Endothelial cell of umbilical vein (primary cell): ENCODE data around the gene RUNX2. TPM values are rescaled to one million over a fixed set of nuclear protein-coding genes. Genes with fewer than 3 reads are reported as not detected.

Experiments used
- BruUV-seq: library from RNA; stranded (reverse); fragments of 400-500 nt; replicated peaks from 2 replicates; lab custom pipeline; 2021; lab: Mats Ljungman, UMichigan
- CTCF ChIA-PET: fragments of 300-600, 350-600 bp; sonication (Branson Sonifier 250); formaldehyde crosslinking; loops from one replicate; lab custom pipeline; 2021; ENCODE audit warnings: antibody characterized with exemption, inconsistent platforms; lab: Charles Lee
- POLR2A ChIA-PET: fragments of 300-600, 350-600 bp; sonication (Branson Sonifier 250); formaldehyde crosslinking; loops from one replicate; lab custom pipeline; 2021; ENCODE audit warnings: antibody characterized with exemption, inconsistent platforms; lab: Charles Lee
- DNase-seq: peaks from one replicate; pipeline ENCODE4 v3.0.0-alpha.2; 2011; ENCODE audit warnings: low read depth, low spot score
- FAIRE-seq: peaks from 2 replicates; lab custom pipeline; 2011; peaks lifted over from hg19 to GRCh38; lab: Jason Lieb, UNC
- H2AFZ ChIP-seq: 2 replicates; pipeline ENCODE4 v1.6.0; 2012; ENCODE audit warnings: low read depth, low read length, control low read depth, inconsistent platforms
- H3K27ac ChIP-seq: 2 replicates; pipeline ENCODE4 v1.5.1; 2011; ENCODE audit warnings: low read depth, mild to moderate bottlenecking, control low read depth, low read length, moderate library complexity; ENCODE audit not compliant: insufficient read depth
- H3K27me3 ChIP-seq, 2 experiments: 2 replicates each; pipeline versions ENCODE4 v1.6.0 to v1.6.1; 2011; ENCODE audit warnings: low read length in 2 of 2, mixed read lengths in 1 of 2; ENCODE audit not compliant: control insufficient read depth in 2 of 2, insufficient read depth in 2 of 2
- H3K36me3 ChIP-seq, 2 experiments: 2 replicates in 1 of 2; 3 replicates in 1 of 2; pipeline ENCODE4 v1.5.1; 2011; ENCODE audit warnings: low read length in 2 of 2, mild to moderate bottlenecking in 1 of 2, moderate library complexity in 1 of 2; ENCODE audit not compliant: control insufficient read depth in 2 of 2, insufficient read depth in 2 of 2; ENCODE audit errors: extremely low read depth in 1 of 2
- H3K4me1 ChIP-seq: 3 replicates; pipeline ENCODE4 v1.5.1; 2011; ENCODE audit warnings: mild to moderate bottlenecking, low read length; ENCODE audit not compliant: control insufficient read depth, insufficient read depth; ENCODE audit errors: extremely low read depth
- H3K4me2 ChIP-seq: 2 replicates; pipeline ENCODE4 v1.6.1; 2011; ENCODE audit warnings: low read length, control low read depth, mixed read lengths; ENCODE audit not compliant: insufficient read depth
- H3K4me3 ChIP-seq, 3 experiments: fragments of 200-600 bp in 1 of 3; sonication (generic), shearing (Covaris generic) in 1 of 3; replicated peaks in 1 of 3; 2 replicates each; pipeline ENCODE4 v1.5.1; 2011 to 2016; ENCODE audit warnings: control low read depth in 3 of 3, low read length in 3 of 3, mild to moderate bottlenecking in 2 of 3, inconsistent platforms in 1 of 3, low read depth in 1 of 3, moderate library complexity in 1 of 3; ENCODE audit not compliant: insufficient read depth in 1 of 3
- H3K79me2 ChIP-seq: 2 replicates; pipeline ENCODE4 v1.6.0; 2012; ENCODE audit warnings: low read length, inconsistent platforms; ENCODE audit not compliant: control insufficient read depth, insufficient read depth
- H3K9ac ChIP-seq: replicated peaks from 2 replicates; pipeline ENCODE3; 2011; ENCODE audit warnings: low read length, control low read depth; ENCODE audit not compliant: insufficient read depth; ENCODE audit errors: extremely low read depth
- H3K9me1 ChIP-seq: replicated peaks from 3 replicates; pipeline ENCODE4 v1.6.0; 2011; ENCODE audit warnings: mild to moderate bottlenecking, low read length; ENCODE audit not compliant: control insufficient read depth, insufficient read depth; ENCODE audit errors: extremely low read depth
- H3K9me3 ChIP-seq: replicated peaks from 2 replicates; pipeline ENCODE4 v1.5.1; 2012; ENCODE audit warnings: low read length, inconsistent platforms; ENCODE audit not compliant: control insufficient read depth, insufficient read depth
- H4K20me1 ChIP-seq: replicated peaks from 2 replicates; pipeline ENCODE3; 2011; ENCODE audit warnings: mild to moderate bottlenecking, low read length; ENCODE audit not compliant: control insufficient read depth, insufficient read depth; ENCODE audit errors: extremely low read depth
- EZH2 ChIP-seq: IDR thresholded peaks from 2 replicates; pipeline ENCODE4 v1.6.1; 2012; ENCODE audit warnings: borderline replicate concordance, low read depth, mild to moderate bottlenecking, moderate library complexity, low read length, inconsistent platforms; ENCODE audit not compliant: severe bottlenecking
- FOS ChIP-seq: IDR thresholded peaks from 2 replicates; pipeline ENCODE4 v1.6.1; 2011; ENCODE audit warnings: mild to moderate bottlenecking, low read length, moderate library complexity, borderline replicate concordance; ENCODE audit not compliant: insufficient read depth
- MAX ChIP-seq: IDR thresholded peaks from 2 replicates; pipeline ENCODE4 v1.6.1; 2011; ENCODE audit not compliant: insufficient read depth, insufficient read length
- MYC ChIP-seq: IDR thresholded peaks from one replicate; pipeline ENCODE4 v1.6.1; 2011; ENCODE audit warnings: mild to moderate bottlenecking, low read depth, low read length
- dilution Hi-C: fragments of 300-500 bp; cut with MboI; formaldehyde crosslinking; loops from one replicate; pipeline ENCODE4 v1.15.0; 2019; ENCODE audit warnings: low sequenced_read_pairs; ENCODE audit not compliant: extremely low pct_ligation_motif_present
- intact Hi-C: fragments of 100-400 bp; cut with micrococcal nuclease; formaldehyde crosslinking; loops from one replicate; pipeline ENCODE4 v1.10.0; 2022
- polyA plus RNA-seq, 4 experiments: library from polyadenylated mRNA; depleted of rRNA in 3 of 4; stranded (reverse) in 3 of 4; unstranded in 1 of 4; fragments of >200 nt; gene quantifications; 2 replicates each; pipeline versions ENCODE4 v1.2.1 to v1.2.3, GENCODE V29; 2011 to 2012; ENCODE audit warnings: missing spikeins in 1 of 4
- total RNA-seq: library from RNA; stranded (reverse); gene quantifications from 2 replicates; pipeline ENCODE4 v1.2.3, GENCODE V29; 2021

The RUNX2 gene
- total and polyA plus RNA-seq, 2 donors (not counting 3 experiments of a cell fraction or from before 2014, with no cell fraction given) = 0.06 TPM; not detected in 1

DNA sequence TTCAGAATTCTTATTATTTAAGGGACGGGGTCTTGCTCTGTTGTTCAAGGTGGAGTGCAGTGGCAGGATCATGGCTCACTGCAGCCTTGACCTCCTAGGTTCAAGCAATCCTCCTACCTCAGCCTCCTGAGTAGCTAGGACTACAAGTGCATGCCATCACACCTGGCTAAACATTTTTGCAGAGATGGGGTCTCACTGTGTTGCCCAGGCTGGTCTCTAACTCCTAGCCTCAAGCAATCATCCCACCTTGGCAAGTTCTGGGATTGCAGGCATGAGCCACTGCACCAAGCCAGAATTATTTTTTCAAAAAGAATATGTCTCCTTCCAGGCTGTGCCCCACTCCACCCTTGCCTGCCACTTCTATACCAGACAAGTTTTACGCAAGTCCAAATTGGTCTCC lies 239.7 kb downstream of the RUNX2 start:
- BruUV-seq = no TSS peak
- dilution Hi-C loops = no loop called here
- CTCF ChIA-PET = no interaction called here

DNA sequence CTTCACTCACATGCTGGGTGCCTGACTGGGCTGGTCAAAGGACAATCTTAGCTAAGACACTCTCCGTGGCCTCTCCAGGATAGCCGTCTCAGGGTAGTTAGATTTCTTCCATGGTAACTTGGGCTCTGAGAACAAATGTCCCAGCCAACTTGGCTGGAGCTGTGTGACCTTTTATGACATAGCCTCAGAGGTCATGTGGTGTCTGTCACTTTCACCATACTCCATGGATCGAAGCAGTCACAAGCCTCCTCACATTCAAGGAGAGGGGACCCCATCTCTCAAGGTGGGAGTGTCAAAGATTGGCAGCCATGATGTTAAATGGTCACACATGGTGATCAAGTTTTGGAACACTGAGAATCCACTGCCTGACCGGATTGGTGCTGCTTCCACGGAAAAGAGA lies 240.5 kb downstream of the RUNX2 start:
- DNase-seq (no peak), FAIRE-seq (no peak)
- H4K20me1 ChIP-seq = no peaks in the 10 kb centered on the region
- no peaks in the 10 kb centered on the region for H3K79me2 ChIP-seq
- H3K4me3 ChIP-seq = no peak overlapping the region
- no peak for TF ChIP-seq MAX
- TF ChIP-seq MYC = no peak
- TF ChIP-seq EZH2 = no peak
- TF ChIP-seq FOS = no peak
- peaks cover 3 to 8% of the 10 kb centered on the region in 2 experiments for H3K27me3 ChIP-seq
- no peak overlapping the region for H2AFZ ChIP-seq
- intact Hi-C loops (no loop called here), dilution Hi-C loops (no loop called here)
- H3K4me1 ChIP-seq = no peaks in the 10 kb centered on the region
- H3K4me2 ChIP-seq = no peak overlapping the region
- no peak overlapping the region for H3K27ac ChIP-seq
- H3K9me1 ChIP-seq = no peaks in the 10 kb centered on the region
- ChIA-PET POLR2A (no interaction called here), CTCF (interaction anchor here (1.1 kb wide), 1 partner anchor 67 kb away, joined by 3 read pairs; no protein-coding TSS in a partner anchor)
- no TSS peak for BruUV-seq
- no peaks in the 10 kb centered on the region for H3K36me3 ChIP-seq
- no peak overlapping the region for H3K9ac ChIP-seq
- no peaks in the 10 kb centered on the region for H3K9me3 ChIP-seq

More for the DNA sequence above, 239.7 kb downstream of the RUNX2 start:
- FAIRE-seq (no peak), DNase-seq (no peak)
- Histone ChIP-seq H2AFZ (no peak overlapping the region), H4K20me1 (no peaks in the 10 kb centered on the region), H3K9me1 (no peaks in the 10 kb centered on the region), H3K4me3 (no peak overlapping the region), H3K4me1 (no peaks in the 10 kb centered on the region), H3K79me2 (no peaks in the 10 kb centered on the region), H3K9ac (no peak overlapping the region), H3K36me3 (no peaks in the 10 kb centered on the region), H3K27me3 (peaks cover 5 to 8% of the 10 kb centered on the region in 2 experiments), H3K9me3 (no peaks in the 10 kb centered on the region), H3K4me2 (no peak overlapping the region), H3K27ac (no peak overlapping the region)
- intact Hi-C loops = no loop called here
- POLR2A ChIA-PET = no interaction called here
- TF ChIP-seq MYC = no peak
